HepG2 (cell line): ENCODE results near the gene LUC7L. TPM values are rescaled to one million over a fixed set of nuclear protein-coding genes. Genes with fewer than 3 reads are reported as not detected.

Source experiments
- ATF1 ChIP-seq: IDR thresholded peaks from 2 replicates; pipeline ENCODE4 v1.6.1; 2016; ENCODE audit warnings: mild to moderate bottlenecking, control low read depth
- CAMTA2 ChIP-seq: sonication (generic); formaldehyde crosslinking; IDR thresholded peaks from 2 replicates; pipeline ENCODE4 v1.4.0; 2020; ENCODE audit warnings: mild to moderate bottlenecking, missing genetic modification reagents, borderline replicate concordance
- JUNB ChIP-seq: sonication (generic); formaldehyde crosslinking; IDR thresholded peaks from 2 replicates; pipeline ENCODE4 v1.8.0; 2022; ENCODE audit warnings: missing genetic modification reagents, mild to moderate bottlenecking, borderline replicate concordance
- KAT8 ChIP-seq: IDR thresholded peaks from 2 replicates; pipeline ENCODE4 v1.6.1; 2016; ENCODE audit warnings: missing genetic modification reagents, missing compliant biosample characterization
- MAFG ChIP-seq: sonication (generic); formaldehyde crosslinking; IDR thresholded peaks from 2 replicates; pipeline ENCODE4 v1.5.1; 2020; ENCODE audit warnings: mild to moderate bottlenecking, missing genetic modification reagents
- MIXL1 ChIP-seq: IDR thresholded peaks from 2 replicates; pipeline ENCODE4 v1.6.1; 2016
- SMARCC2 ChIP-seq: fragments of 450-650 bp; IDR thresholded peaks from 2 replicates; pipeline ENCODE4 v1.6.1; 2017; ENCODE audit warnings: antibody characterized with exemption, mild to moderate bottlenecking
- YEATS2 ChIP-seq: sonication (generic); formaldehyde crosslinking; IDR thresholded peaks from 2 replicates; pipeline ENCODE4 v1.4.0; 2020; ENCODE audit warnings: missing genetic modification reagents, borderline replicate concordance
- ZEB1 ChIP-seq: IDR thresholded peaks from 2 replicates; pipeline ENCODE4 v1.6.1; 2012; ENCODE audit warnings: mild to moderate bottlenecking, low read depth, inconsistent platforms; ENCODE audit not compliant: insufficient replicate concordance
- ZMAT3 ChIP-seq: sonication (generic); formaldehyde crosslinking; conservative IDR thresholded peaks from 2 replicates; pipeline ENCODE4 v1.7.0; 2021; ENCODE audit warnings: missing genetic modification reagents
- ZNF772 ChIP-seq: sonication (generic); formaldehyde crosslinking; IDR thresholded peaks from 2 replicates; pipeline ENCODE4 v1.5.0; 2020; ENCODE audit warnings: mild to moderate bottlenecking, missing genetic modification reagents
- ZNF883 ChIP-seq: sonication (generic); formaldehyde crosslinking; IDR thresholded peaks from 2 replicates; pipeline ENCODE4 v1.5.1; 2020; ENCODE audit warnings: mild to moderate bottlenecking, missing genetic modification reagents; ENCODE audit errors: not compliant biosample characterization
- polyA plus RNA-seq, 8 experiments: library from polyadenylated mRNA; depleted of rRNA in 3 of 8; stranded (reverse) in 7 of 8; unstranded in 1 of 8; fragments of >200 nt; fragmentation: Illumina TruSeq in 4 of 8; extraction: Trizol in 4 of 8; gene quantifications; 2 replicates each; pipeline versions ENCODE4 v1.2.1 to v1.2.3, GENCODE V29; 2011 to 2016; ENCODE audit warnings: low read depth in 4 of 8, missing spikeins in 1 of 8, mixed read lengths in 1 of 8; ENCODE audit not compliant: insufficient read depth in 1 of 8
- total RNA-seq, 5 experiments: library from RNA; depleted of rRNA; stranded (reverse); fragments of >200 nt; fragmentation: Illumina TruSeq; extraction: Trizol; gene quantifications; 2 replicates each; pipeline ENCODE4 v1.2.3, GENCODE V29; 2016; ENCODE audit warnings: low read depth in 1 of 5
- TF ChIP-seq, protein P1 (sequence below): sonication (generic); formaldehyde crosslinking; conservative IDR thresholded peaks from 2 replicates; pipeline ENCODE4 v1.5.0; 2020; ENCODE audit warnings: missing genetic modification reagents
- TF ChIP-seq, protein P2 (sequence below): sonication (generic); formaldehyde crosslinking; IDR thresholded peaks from 2 replicates; pipeline ENCODE4 v1.8.1; 2022; ENCODE audit warnings: mild to moderate bottlenecking, missing genetic modification reagents
- TF ChIP-seq, protein P3 (sequence below): sonication (generic); formaldehyde crosslinking; IDR thresholded peaks from 2 replicates; pipeline ENCODE4 v1.4.0; 2020; ENCODE audit warnings: mild to moderate bottlenecking, missing genetic modification reagents
- TF ChIP-seq, protein P4 (sequence below): IDR thresholded peaks from 2 replicates; pipeline ENCODE4 v1.6.1; 2016; ENCODE audit warnings: mild to moderate bottlenecking, missing biosample characterization, missing genetic modification reagents
- TF ChIP-seq, protein P5 (sequence below): sonication (generic); formaldehyde crosslinking; IDR thresholded peaks from 2 replicates; pipeline ENCODE4 v1.4.0; 2020; ENCODE audit warnings: missing genetic modification reagents
- TF ChIP-seq, protein P6 (sequence below): sonication (generic); formaldehyde crosslinking; IDR thresholded peaks from 2 replicates; pipeline ENCODE4 v1.4.0; 2020; ENCODE audit warnings: mild to moderate bottlenecking, missing genetic modification reagents
- TF ChIP-seq, protein P7 (sequence below): sonication (generic); formaldehyde crosslinking; IDR thresholded peaks from 2 replicates; pipeline ENCODE4 v1.4.0; 2020; ENCODE audit warnings: mild to moderate bottlenecking, missing genetic modification reagents, borderline replicate concordance

Gene LUC7L
- total and polyA plus RNA-seq, 2 of the 13 experiments (the other 11 are each of a cell fraction or from before 2014, with no cell fraction given) = 48.7 to 56.9 TPM

DNA sequence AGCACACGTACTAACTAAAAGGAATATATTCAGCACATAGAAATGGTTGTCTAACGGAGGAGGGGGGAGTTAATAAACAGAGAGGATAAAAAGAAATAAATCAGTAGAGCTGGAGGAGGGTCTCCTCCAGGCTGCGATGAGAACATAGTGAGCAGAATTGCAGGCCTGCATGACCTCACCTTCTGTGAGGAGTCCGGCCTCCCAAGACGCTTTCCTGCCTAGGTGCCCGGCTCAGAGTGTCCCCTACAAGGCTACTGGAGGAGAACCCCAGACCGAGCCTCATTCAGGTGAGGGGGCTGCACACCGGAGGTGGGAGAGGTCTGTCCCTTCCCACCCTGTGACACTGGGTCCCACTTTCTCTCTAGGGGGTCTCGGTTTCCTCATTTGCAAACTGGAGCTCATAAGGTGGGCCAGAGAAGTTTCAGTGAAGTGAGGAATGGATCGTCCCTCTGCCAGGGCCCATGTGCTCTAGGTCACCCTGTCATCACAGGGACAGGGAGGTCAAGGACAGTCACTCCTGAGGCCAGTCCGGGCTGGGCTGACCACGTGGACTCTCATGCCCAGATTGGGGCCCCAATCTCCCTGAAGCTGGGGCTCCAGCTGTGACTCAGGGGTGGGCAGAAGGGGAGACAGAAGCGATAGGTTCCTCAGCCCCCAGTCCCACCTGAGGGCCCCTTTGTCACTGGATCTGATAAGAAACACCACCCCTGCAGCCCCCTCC lies 66.8 kb downstream of the LUC7L start (continued):
- TF ChIP-seq, protein P1, sequence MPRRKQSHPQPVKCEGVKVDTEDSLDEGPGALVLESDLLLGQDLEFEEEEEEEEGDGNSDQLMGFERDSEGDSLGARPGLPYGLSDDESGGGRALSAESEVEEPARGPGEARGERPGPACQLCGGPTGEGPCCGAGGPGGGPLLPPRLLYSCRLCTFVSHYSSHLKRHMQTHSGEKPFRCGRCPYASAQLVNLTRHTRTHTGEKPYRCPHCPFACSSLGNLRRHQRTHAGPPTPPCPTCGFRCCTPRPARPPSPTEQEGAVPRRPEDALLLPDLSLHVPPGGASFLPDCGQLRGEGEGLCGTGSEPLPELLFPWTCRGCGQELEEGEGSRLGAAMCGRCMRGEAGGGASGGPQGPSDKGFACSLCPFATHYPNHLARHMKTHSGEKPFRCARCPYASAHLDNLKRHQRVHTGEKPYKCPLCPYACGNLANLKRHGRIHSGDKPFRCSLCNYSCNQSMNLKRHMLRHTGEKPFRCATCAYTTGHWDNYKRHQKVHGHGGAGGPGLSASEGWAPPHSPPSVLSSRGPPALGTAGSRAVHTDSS (CRISPR knock-in tag) = no peak
- TF ChIP-seq, protein P2, sequence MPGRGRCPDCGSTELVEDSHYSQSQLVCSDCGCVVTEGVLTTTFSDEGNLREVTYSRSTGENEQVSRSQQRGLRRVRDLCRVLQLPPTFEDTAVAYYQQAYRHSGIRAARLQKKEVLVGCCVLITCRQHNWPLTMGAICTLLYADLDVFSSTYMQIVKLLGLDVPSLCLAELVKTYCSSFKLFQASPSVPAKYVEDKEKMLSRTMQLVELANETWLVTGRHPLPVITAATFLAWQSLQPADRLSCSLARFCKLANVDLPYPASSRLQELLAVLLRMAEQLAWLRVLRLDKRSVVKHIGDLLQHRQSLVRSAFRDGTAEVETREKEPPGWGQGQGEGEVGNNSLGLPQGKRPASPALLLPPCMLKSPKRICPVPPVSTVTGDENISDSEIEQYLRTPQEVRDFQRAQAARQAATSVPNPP (CRISPR knock-in tag) = no peak
- no peak for TF ChIP-seq ZEB1
- no peak for TF ChIP-seq MAFG (CRISPR knock-in tag)
- TF ChIP-seq, protein P3, sequence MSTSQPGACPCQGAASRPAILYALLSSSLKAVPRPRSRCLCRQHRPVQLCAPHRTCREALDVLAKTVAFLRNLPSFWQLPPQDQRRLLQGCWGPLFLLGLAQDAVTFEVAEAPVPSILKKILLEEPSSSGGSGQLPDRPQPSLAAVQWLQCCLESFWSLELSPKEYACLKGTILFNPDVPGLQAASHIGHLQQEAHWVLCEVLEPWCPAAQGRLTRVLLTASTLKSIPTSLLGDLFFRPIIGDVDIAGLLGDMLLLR (CRISPR knock-in tag) = no peak
- no peak for TF ChIP-seq ZNF772 (CRISPR knock-in tag)
- TF ChIP-seq, protein P4, sequence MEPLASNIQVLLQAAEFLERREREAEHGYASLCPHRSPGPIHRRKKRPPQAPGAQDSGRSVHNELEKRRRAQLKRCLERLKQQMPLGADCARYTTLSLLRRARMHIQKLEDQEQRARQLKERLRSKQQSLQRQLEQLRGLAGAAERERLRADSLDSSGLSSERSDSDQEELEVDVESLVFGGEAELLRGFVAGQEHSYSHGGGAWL (CRISPR knock-in tag) = no peak
- no peak for TF ChIP-seq ATF1 (CRISPR knock-in tag)
- TF ChIP-seq, protein P5, sequence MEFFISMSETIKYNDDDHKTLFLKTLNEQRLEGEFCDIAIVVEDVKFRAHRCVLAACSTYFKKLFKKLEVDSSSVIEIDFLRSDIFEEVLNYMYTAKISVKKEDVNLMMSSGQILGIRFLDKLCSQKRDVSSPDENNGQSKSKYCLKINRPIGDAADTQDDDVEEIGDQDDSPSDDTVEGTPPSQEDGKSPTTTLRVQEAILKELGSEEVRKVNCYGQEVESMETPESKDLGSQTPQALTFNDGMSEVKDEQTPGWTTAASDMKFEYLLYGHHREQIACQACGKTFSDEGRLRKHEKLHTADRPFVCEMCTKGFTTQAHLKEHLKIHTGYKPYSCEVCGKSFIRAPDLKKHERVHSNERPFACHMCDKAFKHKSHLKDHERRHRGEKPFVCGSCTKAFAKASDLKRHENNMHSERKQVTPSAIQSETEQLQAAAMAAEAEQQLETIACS = no peak
- no peak for TF ChIP-seq SMARCC2
- no peak for TF ChIP-seq YEATS2 (CRISPR knock-in tag)
- TF ChIP-seq, protein P6, sequence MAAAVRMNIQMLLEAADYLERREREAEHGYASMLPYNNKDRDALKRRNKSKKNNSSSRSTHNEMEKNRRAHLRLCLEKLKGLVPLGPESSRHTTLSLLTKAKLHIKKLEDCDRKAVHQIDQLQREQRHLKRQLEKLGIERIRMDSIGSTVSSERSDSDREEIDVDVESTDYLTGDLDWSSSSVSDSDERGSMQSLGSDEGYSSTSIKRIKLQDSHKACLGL (CRISPR knock-in tag) = peak; percentile 62; the same call in 1 of the 2 replicates
- 0 out of 2 replicates have a peak, but pooled peaks have one; percentile 48 for TF ChIP-seq ZMAT3
- no peak for TF ChIP-seq JUNB (CRISPR knock-in tag)
- no peak for TF ChIP-seq MIXL1 (CRISPR knock-in tag)
- no peak for TF ChIP-seq ZNF883 (CRISPR knock-in tag)
- peak; percentile 40; the same call in 1 of the 2 replicates for TF ChIP-seq CAMTA2
- TF ChIP-seq KAT8 (CRISPR knock-in tag) = no peak
- TF ChIP-seq, protein P7, sequence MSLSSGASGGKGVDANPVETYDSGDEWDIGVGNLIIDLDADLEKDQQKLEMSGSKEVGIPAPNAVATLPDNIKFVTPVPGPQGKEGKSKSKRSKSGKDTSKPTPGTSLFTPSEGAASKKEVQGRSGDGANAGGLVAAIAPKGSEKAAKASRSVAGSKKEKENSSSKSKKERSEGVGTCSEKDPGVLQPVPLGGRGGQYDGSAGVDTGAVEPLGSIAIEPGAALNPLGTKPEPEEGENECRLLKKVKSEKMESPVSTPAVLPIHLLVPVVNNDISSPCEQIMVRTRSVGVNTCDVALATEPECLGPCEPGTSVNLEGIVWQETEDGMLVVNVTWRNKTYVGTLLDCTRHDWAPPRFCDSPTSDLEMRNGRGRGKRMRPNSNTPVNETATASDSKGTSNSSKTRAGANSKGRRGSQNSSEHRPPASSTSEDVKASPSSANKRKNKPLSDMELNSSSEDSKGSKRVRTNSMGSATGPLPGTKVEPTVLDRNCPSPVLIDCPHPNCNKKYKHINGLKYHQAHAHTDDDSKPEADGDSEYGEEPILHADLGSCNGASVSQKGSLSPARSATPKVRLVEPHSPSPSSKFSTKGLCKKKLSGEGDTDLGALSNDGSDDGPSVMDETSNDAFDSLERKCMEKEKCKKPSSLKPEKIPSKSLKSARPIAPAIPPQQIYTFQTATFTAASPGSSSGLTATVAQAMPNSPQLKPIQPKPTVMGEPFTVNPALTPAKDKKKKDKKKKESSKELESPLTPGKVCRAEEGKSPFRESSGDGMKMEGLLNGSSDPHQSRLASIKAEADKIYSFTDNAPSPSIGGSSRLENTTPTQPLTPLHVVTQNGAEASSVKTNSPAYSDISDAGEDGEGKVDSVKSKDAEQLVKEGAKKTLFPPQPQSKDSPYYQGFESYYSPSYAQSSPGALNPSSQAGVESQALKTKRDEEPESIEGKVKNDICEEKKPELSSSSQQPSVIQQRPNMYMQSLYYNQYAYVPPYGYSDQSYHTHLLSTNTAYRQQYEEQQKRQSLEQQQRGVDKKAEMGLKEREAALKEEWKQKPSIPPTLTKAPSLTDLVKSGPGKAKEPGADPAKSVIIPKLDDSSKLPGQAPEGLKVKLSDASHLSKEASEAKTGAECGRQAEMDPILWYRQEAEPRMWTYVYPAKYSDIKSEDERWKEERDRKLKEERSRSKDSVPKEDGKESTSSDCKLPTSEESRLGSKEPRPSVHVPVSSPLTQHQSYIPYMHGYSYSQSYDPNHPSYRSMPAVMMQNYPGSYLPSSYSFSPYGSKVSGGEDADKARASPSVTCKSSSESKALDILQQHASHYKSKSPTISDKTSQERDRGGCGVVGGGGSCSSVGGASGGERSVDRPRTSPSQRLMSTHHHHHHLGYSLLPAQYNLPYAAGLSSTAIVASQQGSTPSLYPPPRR (CRISPR knock-in tag) = no peak
